K562 (cell line): Measurements from ENCODE around the gene ZNF865. TPM values are rescaled to one million over a fixed set of nuclear protein-coding genes. Genes with fewer than 3 reads are reported as not detected.

Experiments
- BACH1 ChIP-seq: fragments of 200-800 bp; sonication (Bioruptor generic); IDR thresholded peaks from 2 replicates; pipeline ENCODE4 v1.6.1; 2016; ENCODE audit warnings: missing genetic modification characterization, missing compliant biosample characterization
- ETS2 ChIP-seq: IDR thresholded peaks from 2 replicates; pipeline ENCODE4 v1.6.1; 2016; ENCODE audit warnings: borderline replicate concordance, missing genetic modification characterization, mild to moderate bottlenecking, moderate library complexity, missing compliant biosample characterization; ENCODE audit not compliant: poor library complexity, severe bottlenecking
- GATAD2A ChIP-seq: fragments of 450-650 bp; IDR thresholded peaks from 2 replicates; pipeline ENCODE4 v1.6.1; 2017
- HDAC8 ChIP-seq: fragments of 450-650 bp; IDR thresholded peaks from 2 replicates; pipeline ENCODE4 v1.6.1; 2016; ENCODE audit warnings: mild to moderate bottlenecking, missing genetic modification characterization, moderate library complexity, missing compliant biosample characterization
- MCM3 ChIP-seq: fragments of 450-650 bp; IDR thresholded peaks from 2 replicates; pipeline ENCODE4 v1.6.1; 2016
- NCOA2 ChIP-seq, 2 experiments: fragments of 450-650 bp; IDR thresholded peaks; 2 replicates each; pipeline ENCODE4 v1.6.1; 2018; ENCODE audit warnings: mild to moderate bottlenecking in 2 of 2, moderate library complexity in 1 of 2; ENCODE audit not compliant: partially characterized antibody in 2 of 2
- SMAD1 ChIP-seq: fragments of 150-350 bp; IDR thresholded peaks from 2 replicates; pipeline ENCODE4 v1.6.1; 2014; ENCODE audit warnings: low read length, low read depth; ENCODE audit not compliant: partially characterized antibody
- TAF15 ChIP-seq: fragments of 200-400 bp; formaldehyde crosslinking; IDR thresholded peaks from 2 replicates; pipeline ENCODE4 v1.6.1; 2017; ENCODE audit warnings: mild to moderate bottlenecking, low read depth, low read length, moderate library complexity
- TGIF2 ChIP-seq: sonication (generic); formaldehyde crosslinking; IDR thresholded peaks from 2 replicates; pipeline ENCODE4 v1.8.1; 2022; ENCODE audit warnings: mild to moderate bottlenecking, missing genetic modification reagents, moderate library complexity
- ZC3H4 ChIP-seq: sonication (generic); formaldehyde crosslinking; IDR thresholded peaks from 2 replicates; pipeline ENCODE4 v1.9.0; 2021; ENCODE audit warnings: missing genetic modification reagents, borderline replicate concordance
- ZNF134 ChIP-seq: fragments of 250-450 bp; sonication (Bioruptor Pico); conservative IDR thresholded peaks from 2 replicates; pipeline ENCODE4 v1.4.0; 2020
- ZNF23 ChIP-seq: fragments of 250-450 bp; sonication (Bioruptor Pico); IDR thresholded peaks from 2 replicates; pipeline ENCODE4 v1.4.0; 2020; ENCODE audit warnings: mild to moderate bottlenecking
- ZNF24 ChIP-seq: fragments of 450-650 bp; IDR thresholded peaks from 2 replicates; pipeline ENCODE4 v1.6.1; 2016
- ZNF274 ChIP-seq: IDR thresholded peaks from 2 replicates; pipeline ENCODE4 v1.6.1; 2011; ENCODE audit warnings: low read depth, mild to moderate bottlenecking, low read length, moderate library complexity, borderline replicate concordance
- ZNF699 ChIP-seq: fragments of 250-450 bp; sonication (Bioruptor Pico); IDR thresholded peaks from 2 replicates; pipeline ENCODE4 v1.8.0; 2021; ENCODE audit warnings: mild to moderate bottlenecking, moderate library complexity; ENCODE audit not compliant: insufficient replicate concordance
- polyA plus RNA-seq, 8 experiments: library from polyadenylated mRNA; depleted of rRNA in 4 of 8; stranded (reverse) in 5 of 8; unstranded in 3 of 8; fragments of >200 nt; fragmentation: Nextera tagmentation in 2 of 8; fragmentation: Illumina TruSeq in 1 of 8; extraction: Ambion mirVana in 2 of 8; extraction: Trizol in 1 of 8; gene quantifications; 2 replicates each; pipeline versions ENCODE4 v1.2.1 to v1.2.3, GENCODE V29; 2011 to 2014; ENCODE audit warnings: inconsistent platforms in 1 of 8, missing spikeins in 1 of 8
- total RNA-seq, 7 experiments: library from RNA; depleted of rRNA in 6 of 7; stranded (reverse); fragments of >200 nt in 6 of 7; fragmentation: Illumina TruSeq in 2 of 7; extraction: Trizol in 2 of 7; gene quantifications; 2 replicates each; pipeline versions ENCODE4 v1.2.1 to v1.2.3, GENCODE V29; 2011 to 2021; ENCODE audit warnings: low replicate concordance in 1 of 7
- TF ChIP-seq, protein P1 (sequence below): fragments of 450-650 bp; formaldehyde crosslinking; IDR thresholded peaks from 2 replicates; pipeline ENCODE4 v1.4.0; 2020; ENCODE audit warnings: mild to moderate bottlenecking, mixed read lengths
- TF ChIP-seq, protein P2 (sequence below): fragments of 250-450 bp; sonication (Bioruptor Pico); IDR thresholded peaks from 2 replicates; pipeline ENCODE4 v1.5.0; 2020; ENCODE audit warnings: mild to moderate bottlenecking, borderline replicate concordance
- TF ChIP-seq, protein P3 (sequence below): sonication (generic); formaldehyde crosslinking; IDR thresholded peaks from 2 replicates; pipeline ENCODE4 v1.8.0; 2022; ENCODE audit warnings: mild to moderate bottlenecking, low read depth, missing genetic modification reagents
- TF ChIP-seq, protein P4 (sequence below): fragments of 250-450 bp; sonication (Bioruptor Pico); IDR thresholded peaks from 2 replicates; pipeline ENCODE4 v1.5.0; 2020; ENCODE audit warnings: mild to moderate bottlenecking
- TF ChIP-seq, protein P5 (sequence below): fragments of 250-450 bp; sonication (Bioruptor Pico); IDR thresholded peaks from 2 replicates; pipeline ENCODE4 v1.8.0; 2022; ENCODE audit warnings: moderate library complexity, mild to moderate bottlenecking, inconsistent platforms

ZNF865 gene
- total and polyA plus RNA-seq, 9 of the 15 experiments (the other 6 are each of a cell fraction or from before 2014, with no cell fraction given) = 0.40 to 18.8 (median 1.6) TPM; not detected in 2

DNA sequence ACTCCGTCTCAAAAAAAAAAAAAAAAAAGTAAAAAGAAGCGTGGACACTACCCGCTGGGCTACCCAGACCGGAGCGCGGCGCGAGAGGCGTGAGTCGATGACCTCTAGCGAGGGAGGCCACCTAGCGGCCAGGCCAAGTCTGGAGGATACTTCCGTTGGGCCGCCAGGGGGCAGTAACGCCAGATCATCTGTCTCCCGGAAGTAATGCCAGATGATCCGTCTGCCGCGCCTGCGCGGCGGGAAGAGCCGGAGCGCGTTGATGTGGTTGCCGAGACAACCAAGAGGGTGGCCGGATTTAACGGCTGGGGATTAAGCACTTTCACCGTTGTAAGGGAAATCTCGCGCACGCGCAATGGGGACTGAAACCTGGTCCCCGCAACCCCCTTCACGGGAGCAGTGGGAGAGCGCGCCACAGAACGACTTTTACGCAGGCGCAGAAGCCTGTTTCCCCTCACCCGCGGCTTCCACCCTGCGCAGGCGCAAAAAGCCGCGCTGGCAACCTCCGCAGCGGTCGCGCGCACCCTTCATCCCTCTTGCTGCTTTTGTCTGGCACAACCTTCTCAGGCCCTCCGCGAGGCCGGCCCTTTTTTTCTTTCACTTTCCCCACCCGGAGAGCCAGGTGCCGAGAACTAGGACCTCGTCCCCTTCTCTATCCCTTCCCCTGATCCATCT lies 48.3 kb downstream of the ZNF865 start (continued):
- TF ChIP-seq, protein P1, sequence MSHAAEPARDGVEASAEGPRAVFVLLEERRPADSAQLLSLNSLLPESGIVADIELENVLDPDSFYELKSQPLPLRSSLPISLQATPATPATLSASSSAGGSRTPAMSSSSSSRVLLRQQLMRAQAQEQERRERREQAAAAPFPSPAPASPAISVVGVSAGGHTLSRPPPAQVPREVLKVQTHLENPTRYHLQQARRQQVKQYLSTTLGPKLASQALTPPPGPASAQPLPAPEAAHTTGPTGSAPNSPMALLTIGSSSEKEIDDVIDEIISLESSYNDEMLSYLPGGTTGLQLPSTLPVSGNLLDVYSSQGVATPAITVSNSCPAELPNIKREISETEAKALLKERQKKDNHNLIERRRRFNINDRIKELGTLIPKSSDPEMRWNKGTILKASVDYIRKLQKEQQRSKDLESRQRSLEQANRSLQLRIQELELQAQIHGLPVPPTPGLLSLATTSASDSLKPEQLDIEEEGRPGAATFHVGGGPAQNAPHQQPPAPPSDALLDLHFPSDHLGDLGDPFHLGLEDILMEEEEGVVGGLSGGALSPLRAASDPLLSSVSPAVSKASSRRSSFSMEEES = no peak
- TF ChIP-seq, protein P2, sequence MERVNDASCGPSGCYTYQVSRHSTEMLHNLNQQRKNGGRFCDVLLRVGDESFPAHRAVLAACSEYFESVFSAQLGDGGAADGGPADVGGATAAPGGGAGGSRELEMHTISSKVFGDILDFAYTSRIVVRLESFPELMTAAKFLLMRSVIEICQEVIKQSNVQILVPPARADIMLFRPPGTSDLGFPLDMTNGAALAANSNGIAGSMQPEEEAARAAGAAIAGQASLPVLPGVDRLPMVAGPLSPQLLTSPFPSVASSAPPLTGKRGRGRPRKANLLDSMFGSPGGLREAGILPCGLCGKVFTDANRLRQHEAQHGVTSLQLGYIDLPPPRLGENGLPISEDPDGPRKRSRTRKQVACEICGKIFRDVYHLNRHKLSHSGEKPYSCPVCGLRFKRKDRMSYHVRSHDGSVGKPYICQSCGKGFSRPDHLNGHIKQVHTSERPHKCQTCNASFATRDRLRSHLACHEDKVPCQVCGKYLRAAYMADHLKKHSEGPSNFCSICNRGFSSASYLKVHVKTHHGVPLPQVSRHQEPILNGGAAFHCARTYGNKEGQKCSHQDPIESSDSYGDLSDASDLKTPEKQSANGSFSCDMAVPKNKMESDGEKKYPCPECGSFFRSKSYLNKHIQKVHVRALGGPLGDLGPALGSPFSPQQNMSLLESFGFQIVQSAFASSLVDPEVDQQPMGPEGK (CRISPR knock-in tag) = no peak
- TF ChIP-seq, protein P3, sequence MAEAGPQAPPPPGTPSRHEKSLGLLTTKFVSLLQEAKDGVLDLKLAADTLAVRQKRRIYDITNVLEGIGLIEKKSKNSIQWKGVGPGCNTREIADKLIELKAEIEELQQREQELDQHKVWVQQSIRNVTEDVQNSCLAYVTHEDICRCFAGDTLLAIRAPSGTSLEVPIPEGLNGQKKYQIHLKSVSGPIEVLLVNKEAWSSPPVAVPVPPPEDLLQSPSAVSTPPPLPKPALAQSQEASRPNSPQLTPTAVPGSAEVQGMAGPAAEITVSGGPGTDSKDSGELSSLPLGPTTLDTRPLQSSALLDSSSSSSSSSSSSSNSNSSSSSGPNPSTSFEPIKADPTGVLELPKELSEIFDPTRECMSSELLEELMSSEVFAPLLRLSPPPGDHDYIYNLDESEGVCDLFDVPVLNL = no peak
- TF ChIP-seq ZNF134 (CRISPR knock-in tag) (no peak), NCOA2 (IDR thresholded peaks at IDR 0.05; ENCODE audit: partially characterized antibody in 2 of 2) (no peak), TGIF2 (CRISPR knock-in tag) (no peak), ZNF24 (no peak; the same call in 1 of the 2 replicates), MCM3 (no peak), GATAD2A (peak; percentile 88), TAF15 (no peak), HDAC8 (tag) (no peak), BACH1 (tag) (no peak), ZNF23 (no peak), ZC3H4 (CRISPR knock-in tag) (no peak), SMAD1 (no peak), ZNF699 (CRISPR knock-in tag) (no peak), ETS2 (tag) (no peak), ZNF274 (no peak)
- TF ChIP-seq, protein P4, sequence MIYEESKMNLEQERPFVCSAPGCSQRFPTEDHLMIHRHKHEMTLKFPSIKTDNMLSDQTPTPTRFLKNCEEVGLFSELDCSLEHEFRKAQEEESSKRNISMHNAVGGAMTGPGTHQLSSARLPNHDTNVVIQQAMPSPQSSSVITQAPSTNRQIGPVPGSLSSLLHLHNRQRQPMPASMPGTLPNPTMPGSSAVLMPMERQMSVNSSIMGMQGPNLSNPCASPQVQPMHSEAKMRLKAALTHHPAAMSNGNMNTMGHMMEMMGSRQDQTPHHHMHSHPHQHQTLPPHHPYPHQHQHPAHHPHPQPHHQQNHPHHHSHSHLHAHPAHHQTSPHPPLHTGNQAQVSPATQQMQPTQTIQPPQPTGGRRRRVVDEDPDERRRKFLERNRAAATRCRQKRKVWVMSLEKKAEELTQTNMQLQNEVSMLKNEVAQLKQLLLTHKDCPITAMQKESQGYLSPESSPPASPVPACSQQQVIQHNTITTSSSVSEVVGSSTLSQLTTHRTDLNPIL (CRISPR knock-in tag) = no peak
- TF ChIP-seq, protein P5, sequence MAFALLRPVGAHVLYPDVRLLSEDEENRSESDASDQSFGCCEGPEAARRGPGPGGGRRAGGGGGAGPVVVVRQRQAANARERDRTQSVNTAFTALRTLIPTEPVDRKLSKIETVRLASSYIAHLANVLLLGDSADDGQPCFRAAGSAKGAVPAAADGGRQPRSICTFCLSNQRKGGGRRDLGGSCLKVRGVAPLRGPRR = no peak
